ENCODE data around the gene AP5M1.

Gene AP5M1

GRCh38 chr14:57297852-57298251 is 29.1 kb downstream of the AP5M1 start:
- no peaks in the 10 kb centered on the region for H3K9me3 ChIP-seq (ENCODE audit: control insufficient read depth, insufficient read depth, low read length)
- H3K79me2 ChIP-seq (ENCODE audit: control insufficient read depth, low read length): no peaks in the 10 kb centered on the region
- H3K4me1 ChIP-seq (ENCODE audit: control insufficient read depth, low read length): no peaks in the 10 kb centered on the region
- H3K27me3 ChIP-seq (ENCODE audit: control insufficient read depth, low read length): no peaks in the 10 kb centered on the region
- H4K20me1 ChIP-seq (ENCODE audit: control insufficient read depth, insufficient read depth, low read depth, low read length): peaks cover 4% of the 10 kb centered on the region; the same call in 1 of the 2 replicates
- H3K36me3 ChIP-seq (ENCODE audit: control insufficient read depth, low read length): peaks cover 2% of the 10 kb centered on the region; the same call in 1 of the 2 replicates
- H3K4me2 ChIP-seq (ENCODE audit: low read length): no peak overlapping the region
- TF ChIP-seq EZH2phosphoT487 (IDR thresholded peaks at IDR 0.05; ENCODE audit: borderline replicate concordance, low read length): no peak
- TF ChIP-seq, protein P1, sequence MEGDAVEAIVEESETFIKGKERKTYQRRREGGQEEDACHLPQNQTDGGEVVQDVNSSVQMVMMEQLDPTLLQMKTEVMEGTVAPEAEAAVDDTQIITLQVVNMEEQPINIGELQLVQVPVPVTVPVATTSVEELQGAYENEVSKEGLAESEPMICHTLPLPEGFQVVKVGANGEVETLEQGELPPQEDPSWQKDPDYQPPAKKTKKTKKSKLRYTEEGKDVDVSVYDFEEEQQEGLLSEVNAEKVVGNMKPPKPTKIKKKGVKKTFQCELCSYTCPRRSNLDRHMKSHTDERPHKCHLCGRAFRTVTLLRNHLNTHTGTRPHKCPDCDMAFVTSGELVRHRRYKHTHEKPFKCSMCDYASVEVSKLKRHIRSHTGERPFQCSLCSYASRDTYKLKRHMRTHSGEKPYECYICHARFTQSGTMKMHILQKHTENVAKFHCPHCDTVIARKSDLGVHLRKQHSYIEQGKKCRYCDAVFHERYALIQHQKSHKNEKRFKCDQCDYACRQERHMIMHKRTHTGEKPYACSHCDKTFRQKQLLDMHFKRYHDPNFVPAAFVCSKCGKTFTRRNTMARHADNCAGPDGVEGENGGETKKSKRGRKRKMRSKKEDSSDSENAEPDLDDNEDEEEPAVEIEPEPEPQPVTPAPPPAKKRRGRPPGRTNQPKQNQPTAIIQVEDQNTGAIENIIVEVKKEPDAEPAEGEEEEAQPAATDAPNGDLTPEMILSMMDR (IDR thresholded peaks at IDR 0.05; ENCODE audit: low read depth, low read length, poor library complexity, severe bottlenecking): no peak
- H3F3A ChIP-seq (ENCODE audit: control insufficient read depth, insufficient read depth): 0 out of 2 replicates have a peak, but pooled peaks cover 4% of the 10 kb centered on the region
- no peaks in the 10 kb centered on the region for H3K9me2 ChIP-seq (replicated peaks; ENCODE audit: control insufficient read depth, low read length)
- no peak overlapping the region for H3K27ac ChIP-seq (ENCODE audit: low read depth, low read length)
- no peak overlapping the region for H3K4me3 ChIP-seq (ENCODE audit: low read length)

GRCh38 chr14:57299511-57299910 is 30.7 kb downstream of the AP5M1 start:
- Histone ChIP-seq H3K4me3 (ENCODE audit: low read length) (no peak overlapping the region), H3K27ac (ENCODE audit: low read depth, low read length) (no peak overlapping the region), H3K9me3 (ENCODE audit: control insufficient read depth, insufficient read depth, low read length) (no peaks in the 10 kb centered on the region), H3F3A (ENCODE audit: control insufficient read depth, insufficient read depth) (no peaks in the 10 kb centered on the region), H3K27me3 (ENCODE audit: control insufficient read depth, low read length) (peaks cover 2% of the 10 kb centered on the region; the same call in 1 of the 2 replicates), H4K20me1 (ENCODE audit: control insufficient read depth, insufficient read depth, low read depth, low read length) (no peaks in the 10 kb centered on the region; the same call in 1 of the 2 replicates), H3K9me2 (replicated peaks; ENCODE audit: control insufficient read depth, low read length) (no peaks in the 10 kb centered on the region), H3K79me2 (ENCODE audit: control insufficient read depth, low read length) (no peaks in the 10 kb centered on the region), H3K4me2 (ENCODE audit: low read length) (no peak overlapping the region), H3K4me1 (ENCODE audit: control insufficient read depth, low read length) (no peaks in the 10 kb centered on the region), H3K36me3 (ENCODE audit: control insufficient read depth, low read length) (peaks cover 1% of the 10 kb centered on the region; the same call in 1 of the 2 replicates)
- TF ChIP-seq EZH2phosphoT487 (IDR thresholded peaks at IDR 0.05; ENCODE audit: borderline replicate concordance, low read length): no peak
- TF ChIP-seq, protein P1 (IDR thresholded peaks at IDR 0.05; ENCODE audit: low read depth, low read length, poor library complexity, severe bottlenecking): no peak

- no peaks in the 10 kb centered on the region for H3K79me2 ChIP-seq (ENCODE audit: control insufficient read depth, low read length)
- no peak overlapping the region for H3K4me3 ChIP-seq (ENCODE audit: low read length)
- H3K4me2 ChIP-seq (ENCODE audit: low read length): no peak overlapping the region
- no peaks in the 10 kb centered on the region for H3K4me1 ChIP-seq (ENCODE audit: control insufficient read depth, low read length)
- no peaks in the 10 kb centered on the region for H3F3A ChIP-seq (ENCODE audit: control insufficient read depth, insufficient read depth)
- H3K27ac ChIP-seq (ENCODE audit: low read depth, low read length): no peak overlapping the region
- peaks cover 2% of the 10 kb centered on the region; the same call in 1 of the 2 replicates for H3K27me3 ChIP-seq (ENCODE audit: control insufficient read depth, low read length)
- H4K20me1 ChIP-seq (ENCODE audit: control insufficient read depth, insufficient read depth, low read depth, low read length): no peaks in the 10 kb centered on the region; the same call in 1 of the 2 replicates
- H3K9me3 ChIP-seq (ENCODE audit: control insufficient read depth, insufficient read depth, low read length): no peaks in the 10 kb centered on the region
- no peaks in the 10 kb centered on the region for H3K36me3 ChIP-seq (ENCODE audit: control insufficient read depth, low read length)
- H3K9me2 ChIP-seq (replicated peaks; ENCODE audit: control insufficient read depth, low read length): no peaks in the 10 kb centered on the region
- no peak for TF ChIP-seq EZH2phosphoT487 (IDR thresholded peaks at IDR 0.05; ENCODE audit: borderline replicate concordance, low read length)
- TF ChIP-seq, protein P1 (IDR thresholded peaks at IDR 0.05; ENCODE audit: low read depth, low read length, poor library complexity, severe bottlenecking): no peak
Observed at GRCh38 chr14:57302883-57303282, 34.1 kb downstream of the AP5M1 start.

Data from DOHH2 (cell line).